ENCODE measurements around the gene NEDD4.
"Not testable (repeated sequence)": the region's sequence is repeated elsewhere in the genome, so short reads cannot be mapped to it uniquely, and the experiment has no call there.

The NEDD4 gene

DNA sequence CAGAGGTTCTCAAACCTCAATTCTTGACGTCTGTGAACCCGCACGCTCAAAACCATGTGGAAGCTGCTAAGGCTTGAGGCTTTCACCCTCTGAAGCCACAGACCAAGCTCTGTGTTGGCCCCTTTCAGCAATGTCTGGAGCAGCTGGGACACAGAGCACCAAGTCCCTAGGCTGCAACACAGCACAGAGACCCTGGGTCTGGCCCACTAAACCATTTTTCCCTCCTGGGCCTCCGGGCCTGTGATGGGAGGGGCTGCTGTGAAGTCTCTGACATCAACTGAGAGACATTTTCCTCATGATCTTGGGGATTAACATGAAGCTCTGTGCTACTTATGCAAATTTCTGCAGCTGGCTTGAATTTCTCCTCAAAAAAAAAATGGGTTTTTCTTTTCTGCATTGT is 21.3 kb upstream of the NEDD4 start:
- DNase-seq (ENCODE audit: extremely low spot score) = no peak
- ChIA-PET POLR2A (no interaction called here), CTCF (interaction anchor here (1.4 kb wide), 1 partner anchor 15 kb away, joined by 3 read pairs; no protein-coding TSS in a partner anchor)
- TF ChIP-seq, protein P1, sequence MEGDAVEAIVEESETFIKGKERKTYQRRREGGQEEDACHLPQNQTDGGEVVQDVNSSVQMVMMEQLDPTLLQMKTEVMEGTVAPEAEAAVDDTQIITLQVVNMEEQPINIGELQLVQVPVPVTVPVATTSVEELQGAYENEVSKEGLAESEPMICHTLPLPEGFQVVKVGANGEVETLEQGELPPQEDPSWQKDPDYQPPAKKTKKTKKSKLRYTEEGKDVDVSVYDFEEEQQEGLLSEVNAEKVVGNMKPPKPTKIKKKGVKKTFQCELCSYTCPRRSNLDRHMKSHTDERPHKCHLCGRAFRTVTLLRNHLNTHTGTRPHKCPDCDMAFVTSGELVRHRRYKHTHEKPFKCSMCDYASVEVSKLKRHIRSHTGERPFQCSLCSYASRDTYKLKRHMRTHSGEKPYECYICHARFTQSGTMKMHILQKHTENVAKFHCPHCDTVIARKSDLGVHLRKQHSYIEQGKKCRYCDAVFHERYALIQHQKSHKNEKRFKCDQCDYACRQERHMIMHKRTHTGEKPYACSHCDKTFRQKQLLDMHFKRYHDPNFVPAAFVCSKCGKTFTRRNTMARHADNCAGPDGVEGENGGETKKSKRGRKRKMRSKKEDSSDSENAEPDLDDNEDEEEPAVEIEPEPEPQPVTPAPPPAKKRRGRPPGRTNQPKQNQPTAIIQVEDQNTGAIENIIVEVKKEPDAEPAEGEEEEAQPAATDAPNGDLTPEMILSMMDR (IDR thresholded peaks at IDR 0.05; ENCODE audit: control extremely low read depth, extremely low read depth, low read depth, missing control alignments) = no peak

DNA sequence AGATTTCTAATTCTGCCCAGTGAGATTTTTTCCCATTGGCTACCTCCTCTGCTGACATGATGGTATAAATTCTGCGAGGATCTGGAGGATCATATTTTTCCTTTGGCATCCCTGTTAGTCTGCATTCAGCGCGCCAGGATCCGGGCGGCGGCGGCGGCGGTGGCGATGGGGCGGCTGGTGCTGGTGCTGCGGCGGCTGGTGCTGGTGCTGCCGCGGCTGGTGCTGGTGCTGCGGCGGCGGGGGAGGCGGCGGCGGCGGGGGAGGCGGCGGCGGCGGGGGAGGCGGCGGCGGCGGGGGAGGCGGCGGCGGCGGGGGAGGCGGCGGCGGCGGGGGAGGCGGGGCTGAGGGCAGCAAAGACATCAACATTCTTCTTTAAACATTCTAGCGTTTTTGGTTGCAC is 13.6 kb upstream of the NEDD4 start:
- DNase-seq (ENCODE audit: extremely low spot score); POLR2A ChIA-PET; CTCF ChIA-PET: not testable (repeated sequence)

DNA sequence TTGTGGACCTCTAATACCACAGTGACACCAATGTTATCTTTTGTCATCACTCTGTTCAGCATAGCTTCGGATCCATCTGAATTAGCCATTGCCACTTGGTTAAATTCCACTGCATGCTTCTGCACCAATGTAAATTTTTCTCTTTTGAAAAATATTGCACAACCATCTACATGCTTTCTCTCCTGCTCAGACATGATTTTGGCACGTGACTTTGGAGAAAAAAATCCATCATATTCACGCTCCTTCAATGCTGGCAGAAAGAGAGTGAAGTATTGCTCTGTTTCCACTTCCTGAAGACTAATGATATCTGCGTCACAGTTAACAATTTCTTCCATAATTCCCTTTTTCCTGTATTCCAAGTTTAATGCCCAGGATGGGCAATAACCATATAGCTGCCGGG is 13.0 kb upstream of the NEDD4 start:
- CTCF ChIA-PET = interaction anchor here (0.8 kb wide), 1 partner anchor 47 kb away, joined by 3 read pairs; no protein-coding TSS in a partner anchor
- POLR2A ChIA-PET = not testable (repeated sequence)

DNA sequence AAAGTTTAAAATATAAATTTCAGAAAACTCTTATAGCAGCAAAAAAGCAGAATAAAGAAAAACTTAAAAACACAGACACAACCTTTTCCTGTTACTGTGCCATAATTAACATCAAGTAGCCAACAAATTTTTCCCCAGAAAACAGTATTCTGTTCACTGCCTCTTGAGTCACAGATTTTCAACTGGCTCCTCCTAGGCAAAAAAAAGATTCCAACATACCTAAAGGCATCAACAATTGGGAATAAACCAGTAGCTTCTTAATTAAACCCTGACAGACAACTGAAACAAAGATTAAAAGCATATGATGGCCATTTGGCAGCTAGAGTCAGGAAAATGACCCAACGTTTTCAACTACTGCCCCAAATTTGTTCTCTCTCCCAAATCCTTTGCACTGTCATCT is 10.9 kb upstream of the NEDD4 start:
- POLR2A ChIA-PET; DNase-seq (ENCODE audit: extremely low spot score); CTCF ChIA-PET: not testable (repeated sequence)

More for the DNA sequence above, 13.0 kb upstream of the NEDD4 start:
- not testable (repeated sequence) for DNase-seq (ENCODE audit: extremely low spot score)

DNA sequence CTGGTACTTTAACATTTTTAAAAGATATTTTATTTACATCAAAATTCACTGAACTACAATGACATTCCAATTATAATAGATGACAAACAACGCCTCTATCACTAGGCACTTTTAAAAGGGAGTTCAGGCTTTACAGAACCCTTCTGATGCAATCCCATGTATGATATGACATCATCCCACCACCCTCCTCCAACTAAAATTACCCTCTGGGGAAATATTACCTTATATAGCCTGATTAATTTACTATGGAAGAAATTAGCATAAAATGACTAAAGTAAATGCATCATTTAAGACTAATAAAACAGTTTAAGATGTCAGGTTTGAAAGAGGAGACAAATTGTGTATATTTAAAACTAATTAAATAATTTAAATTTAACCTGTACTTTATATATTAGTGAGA is 10.4 kb upstream of the NEDD4 start:
- DNase-seq (ENCODE audit: extremely low spot score); CTCF ChIA-PET; POLR2A ChIA-PET: not testable (repeated sequence)

DNA sequence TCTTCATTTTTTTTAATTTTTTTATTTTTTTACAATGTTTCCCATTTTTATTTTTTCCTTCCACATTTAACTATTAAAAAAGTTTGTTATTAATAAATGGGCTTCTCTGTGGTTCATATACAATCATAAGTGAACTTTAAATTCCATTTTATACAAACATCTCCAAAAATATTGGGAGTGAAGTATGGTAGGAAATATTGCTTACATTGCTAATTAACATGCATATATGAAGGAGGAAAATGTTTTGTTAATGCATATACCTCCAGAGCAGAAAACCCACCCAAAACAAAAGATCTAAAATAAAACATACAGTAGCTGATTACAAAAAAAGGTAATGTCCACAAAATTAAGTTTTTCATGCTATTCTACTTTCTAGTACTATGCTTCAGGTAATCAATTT is 9.9 kb upstream of the NEDD4 start:
- DNase-seq (ENCODE audit: extremely low spot score); CTCF ChIA-PET; POLR2A ChIA-PET: not testable (repeated sequence)

DNA sequence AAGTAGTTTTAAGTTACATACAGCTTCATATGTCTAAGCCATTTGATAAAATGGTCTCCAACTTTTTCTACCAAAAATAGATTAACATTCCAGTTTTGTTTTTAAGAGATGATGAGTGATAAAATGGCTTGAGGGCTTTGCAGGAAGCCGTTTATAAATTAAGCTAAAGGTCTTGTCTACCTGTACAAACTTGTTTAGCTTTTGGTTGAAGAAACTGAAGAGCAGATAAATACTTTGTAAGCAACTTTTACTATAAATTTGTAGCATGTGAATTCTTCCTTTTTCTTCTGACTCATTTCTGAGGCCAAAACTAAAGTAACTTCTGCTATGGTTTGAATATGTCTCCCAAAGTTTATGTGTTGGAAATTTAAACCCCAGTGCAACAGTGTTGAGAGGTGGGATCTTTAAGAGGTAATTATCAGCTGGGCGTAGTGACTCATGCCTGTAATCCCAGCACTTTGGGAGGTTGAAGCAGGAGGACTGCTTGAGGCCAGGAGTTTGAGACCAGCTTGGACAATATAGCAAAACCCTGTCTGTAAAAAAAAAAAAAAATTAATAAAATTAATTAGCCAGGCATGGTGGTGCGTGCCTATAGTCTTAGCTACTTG is 8.2 kb upstream of the NEDD4 start:
- no peak for DNase-seq (ENCODE audit: extremely low spot score)
- TF ChIP-seq, protein P1 (IDR thresholded peaks at IDR 0.05; ENCODE audit: control extremely low read depth, extremely low read depth, low read depth, missing control alignments) = no peak
- ChIA-PET CTCF (interaction anchor here (1.1 kb wide), 1 partner anchor 8 kb away, joined by 4 read pairs; no protein-coding TSS in a partner anchor), POLR2A (no interaction called here)

DNA sequence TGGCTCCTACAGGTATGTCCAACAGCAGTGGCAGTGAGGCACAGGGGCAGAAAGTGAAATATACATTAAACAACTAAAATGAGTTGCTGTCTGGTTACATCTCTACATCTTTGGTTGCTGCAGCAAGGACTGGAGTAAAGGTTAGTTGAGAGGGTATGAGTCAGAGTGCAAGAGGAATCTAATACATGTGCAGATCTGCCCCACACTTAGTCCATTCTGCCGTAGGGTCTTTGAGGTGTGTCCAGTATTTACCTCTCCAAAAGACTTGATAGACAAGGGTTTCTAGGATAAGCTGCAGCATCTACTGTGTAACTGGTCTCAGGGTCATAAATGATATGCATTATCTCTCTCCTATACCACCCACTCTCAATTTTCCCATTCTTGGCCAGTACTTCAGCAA is 6.2 kb upstream of the NEDD4 start:
- no peak for DNase-seq (ENCODE audit: extremely low spot score)
- TF ChIP-seq, protein P1 (IDR thresholded peaks at IDR 0.05; ENCODE audit: control extremely low read depth, extremely low read depth, low read depth, missing control alignments) = no peak
- CTCF ChIA-PET = interaction anchor here (1.5 kb wide), 1 partner anchor 52 kb away, joined by 3 read pairs; no protein-coding TSS in a partner anchor
- POLR2A ChIA-PET = no interaction called here

DNA sequence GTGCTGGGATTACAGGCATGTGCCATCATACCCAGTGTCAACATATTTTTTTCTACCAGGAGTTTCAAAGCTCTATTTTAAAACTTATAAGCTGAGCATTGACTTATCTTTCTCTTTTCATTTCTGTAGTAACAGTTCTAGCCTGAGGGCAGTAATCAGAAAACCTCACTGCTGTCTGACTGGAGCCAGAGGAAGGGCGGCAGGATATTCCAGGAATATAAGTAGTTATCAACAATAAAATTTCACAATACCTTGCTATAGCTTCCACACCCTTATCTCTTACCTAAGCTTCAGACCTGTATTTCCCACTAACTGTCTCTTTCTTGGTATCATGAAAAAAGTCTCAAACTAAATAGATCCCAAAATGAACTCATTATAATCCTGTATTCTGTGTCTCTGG is 5.1 kb upstream of the NEDD4 start:
- ChIA-PET POLR2A (no interaction called here), CTCF (interaction anchor here (0.8 kb wide), 1 partner anchor 98 kb away, joined by 3 read pairs; no protein-coding TSS in a partner anchor)
- TF ChIP-seq, protein P1 (IDR thresholded peaks at IDR 0.05; ENCODE audit: control extremely low read depth, extremely low read depth, low read depth, missing control alignments) = no peak
- DNase-seq (ENCODE audit: extremely low spot score) = no peak
